Measurements from ENCODE around the gene SAXO1.
"Not testable (repeated sequence)": the region's sequence is repeated elsewhere in the genome, so short reads cannot be mapped to it uniquely, and the experiment has no call there.

GRCh38 chr9:18930611-18931010 lies 102.4 kb downstream of the SAXO1 start:
- TF ChIP-seq CTCF (conservative IDR thresholded peaks at IDR 0.05 in 1 of 2, IDR thresholded peaks at IDR 0.05 in 1 of 2; ENCODE audit: extremely low read depth in 1 of 2, insufficient read depth in 1 of 2, low read depth in 1 of 2, low read length in 2 of 2); EZH2 (IDR thresholded peaks at IDR 0.05; ENCODE audit: borderline replicate concordance, low read length): not testable (repeated sequence)
